NT2/D1 (cell line): ENCODE measurements around the gene PRODH.
"Not testable (repeated sequence)": the region's sequence is repeated elsewhere in the genome, so short reads cannot be mapped to it uniquely, and the experiment has no call there.

Experiments
- DNase-seq: peaks from one replicate; pipeline ENCODE4 v3.0.0-alpha.2; 2011; ENCODE audit warnings: low read depth, low spot score
- H3K27me3 ChIP-seq: 2 replicates; pipeline ENCODE4 v1.6.0; 2011; ENCODE audit warnings: mild to moderate bottlenecking; ENCODE audit not compliant: insufficient read length, insufficient read depth
- H3K36me3 ChIP-seq: 2 replicates; pipeline ENCODE4 v1.6.1; 2011; ENCODE audit warnings: mild to moderate bottlenecking, low read length, mixed read lengths; ENCODE audit not compliant: insufficient read depth, insufficient read length
- H3K4me1 ChIP-seq: 2 replicates; pipeline ENCODE4 v1.5.1; 2011; ENCODE audit not compliant: insufficient read depth, insufficient read length
- H3K4me3 ChIP-seq: 2 replicates; pipeline ENCODE4 v1.5.1; 2011; ENCODE audit warnings: low read depth; ENCODE audit not compliant: insufficient read length
- H3K9ac ChIP-seq: 2 replicates; pipeline ENCODE4 v1.6.0; 2011; ENCODE audit warnings: low read depth; ENCODE audit not compliant: insufficient read length
- H3K9me3 ChIP-seq: 2 replicates; pipeline ENCODE4 v1.5.1; 2011; ENCODE audit warnings: mild to moderate bottlenecking, low read length; ENCODE audit not compliant: insufficient read depth
- SUZ12 ChIP-seq: IDR thresholded peaks from 2 replicates; pipeline ENCODE4 v1.6.1; 2011; ENCODE audit not compliant: insufficient read length, insufficient read depth; ENCODE audit errors: extremely low read depth
- YY1 ChIP-seq: IDR thresholded peaks from 2 replicates; pipeline ENCODE4 v1.6.1; 2011; ENCODE audit not compliant: insufficient read length, insufficient read depth
- ZNF274 ChIP-seq: IDR thresholded peaks from 2 replicates; pipeline ENCODE4 v1.6.1; 2011; ENCODE audit warnings: mild to moderate bottlenecking, low read depth, low read length

Gene PRODH

DNA sequence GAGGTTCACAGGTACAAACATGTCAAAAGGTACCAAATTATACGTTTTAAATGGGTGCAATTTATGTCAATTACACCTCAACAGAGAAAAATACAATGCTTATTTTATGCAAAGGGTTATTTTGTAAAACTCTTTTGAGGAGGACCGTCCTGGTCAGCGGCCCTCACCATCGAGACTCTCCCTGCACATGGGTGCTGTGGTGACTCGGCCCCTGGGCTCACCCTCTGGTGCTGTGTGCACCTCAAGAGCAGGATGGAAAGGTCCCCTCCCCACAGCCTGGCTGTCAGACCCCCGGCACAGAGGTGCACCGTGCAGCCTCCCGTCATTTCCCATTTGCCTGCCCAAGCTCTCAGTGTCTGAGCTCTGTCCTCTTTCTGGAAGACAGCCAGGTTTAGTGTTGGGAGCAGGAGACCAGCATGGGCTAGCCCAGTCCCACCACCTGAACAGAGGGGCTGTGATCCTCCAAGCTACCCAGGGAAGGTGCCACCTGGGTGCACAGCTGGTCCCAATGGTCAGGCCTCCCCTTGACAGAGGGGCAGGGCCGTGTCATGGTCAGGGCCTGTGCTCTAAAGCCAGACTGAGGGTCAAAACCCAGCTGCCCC is 41.8 kb upstream of the PRODH start:
- TF ChIP-seq SUZ12, result no peak
- no peak overlapping the region for H3K4me3 ChIP-seq
- no peak overlapping the region for H3K9ac ChIP-seq
- DNase-seq, result no peak
- H3K9me3 ChIP-seq, result peaks cover 28% of the 10 kb centered on the region; the same call in 1 of the 2 replicates
- no peaks in the 10 kb centered on the region for H3K27me3 ChIP-seq
- H3K36me3 ChIP-seq, result peaks cover 5% of the 10 kb centered on the region
- no peaks in the 10 kb centered on the region for H3K4me1 ChIP-seq

DNA sequence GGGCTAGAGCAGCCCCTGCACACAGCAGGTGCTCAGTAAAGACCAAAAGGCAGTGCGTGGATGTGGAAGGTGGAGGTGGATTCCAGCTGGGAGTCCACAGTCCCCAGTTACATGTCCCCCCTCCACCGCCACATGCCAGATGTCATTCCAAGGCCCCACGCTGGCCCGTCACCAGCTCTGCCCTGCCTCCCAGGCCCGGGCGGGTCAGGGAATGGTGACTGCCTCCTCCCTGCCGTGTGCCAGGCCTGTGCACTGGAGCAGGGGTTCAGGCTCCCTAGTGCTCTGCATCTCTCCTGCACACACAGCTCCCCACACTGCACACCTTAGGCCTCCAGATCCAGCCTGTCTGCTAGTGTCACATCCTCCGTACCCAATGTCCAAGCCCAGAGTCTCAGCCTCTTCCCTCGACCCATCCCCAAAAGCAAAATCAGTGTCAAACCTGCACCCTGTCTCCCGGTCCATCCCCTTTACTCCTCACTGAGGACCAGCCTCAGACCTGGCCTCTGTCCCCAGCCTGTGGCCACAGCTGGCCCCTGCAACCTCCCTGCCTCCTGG is 40.2 kb upstream of the PRODH start:
- Histone ChIP-seq H3K27me3 (no peaks in the 10 kb centered on the region), H3K4me3 (no peak overlapping the region), H3K9me3 (peaks cover 24% of the 10 kb centered on the region; the same call in 1 of the 2 replicates), H3K9ac (no peak overlapping the region), H3K36me3 (peaks cover 5% of the 10 kb centered on the region), H3K4me1 (peaks cover 2% of the 10 kb centered on the region)
- TF ChIP-seq ZNF274 (no peak), YY1 (no peak), SUZ12 (no peak)
- DNase-seq, result no peak

DNA sequence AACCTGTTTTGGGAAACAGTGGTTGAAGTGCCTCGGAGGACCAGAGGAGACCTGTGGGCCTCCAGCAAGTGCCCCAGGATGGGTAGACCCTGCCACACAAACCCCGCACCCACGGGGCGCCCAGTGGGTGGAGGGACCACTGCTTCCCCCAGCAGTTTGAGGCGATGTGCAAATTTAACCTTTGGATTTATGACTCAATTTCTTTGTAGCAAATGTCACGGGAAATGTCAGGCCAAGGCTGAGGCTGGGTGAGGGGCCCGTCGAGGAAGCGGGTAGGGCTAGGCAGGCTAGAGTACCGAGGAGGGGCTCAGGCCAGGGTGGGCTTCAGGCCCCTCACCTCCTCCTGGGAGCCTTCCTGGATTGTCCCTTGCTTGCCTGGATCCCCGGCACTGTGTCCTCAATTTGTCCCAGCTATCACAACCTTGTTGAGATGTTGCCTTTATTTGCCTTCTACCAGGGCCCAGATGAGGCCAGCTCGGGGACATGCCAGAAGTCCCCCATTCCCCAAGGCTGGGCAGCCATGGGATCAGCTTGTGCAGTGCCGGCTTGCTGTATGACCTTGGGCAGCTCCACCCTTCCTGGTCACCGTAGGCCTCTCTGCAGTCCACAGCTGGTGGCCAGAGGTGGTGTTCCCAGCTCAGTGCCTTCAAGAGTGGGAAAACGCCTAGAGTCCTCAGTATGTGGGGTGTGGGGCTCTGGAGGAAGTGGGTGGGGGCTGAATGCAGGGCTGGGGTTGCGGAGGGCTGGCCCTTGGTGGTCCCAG is 39.5 kb upstream of the PRODH start:
- no peaks in the 10 kb centered on the region for H3K27me3 ChIP-seq
- H3K9me3 ChIP-seq, result peaks cover 17% of the 10 kb centered on the region; the same call in 1 of the 2 replicates
- H3K4me1 ChIP-seq, result peaks cover 3% of the 10 kb centered on the region
- H3K36me3 ChIP-seq, result peaks cover 5% of the 10 kb centered on the region
- no peak for TF ChIP-seq ZNF274
- no peak for TF ChIP-seq YY1
- TF ChIP-seq SUZ12, result no peak
- no peak for DNase-seq
- no peak overlapping the region for H3K4me3 ChIP-seq
- H3K9ac ChIP-seq, result no peak overlapping the region

DNA sequence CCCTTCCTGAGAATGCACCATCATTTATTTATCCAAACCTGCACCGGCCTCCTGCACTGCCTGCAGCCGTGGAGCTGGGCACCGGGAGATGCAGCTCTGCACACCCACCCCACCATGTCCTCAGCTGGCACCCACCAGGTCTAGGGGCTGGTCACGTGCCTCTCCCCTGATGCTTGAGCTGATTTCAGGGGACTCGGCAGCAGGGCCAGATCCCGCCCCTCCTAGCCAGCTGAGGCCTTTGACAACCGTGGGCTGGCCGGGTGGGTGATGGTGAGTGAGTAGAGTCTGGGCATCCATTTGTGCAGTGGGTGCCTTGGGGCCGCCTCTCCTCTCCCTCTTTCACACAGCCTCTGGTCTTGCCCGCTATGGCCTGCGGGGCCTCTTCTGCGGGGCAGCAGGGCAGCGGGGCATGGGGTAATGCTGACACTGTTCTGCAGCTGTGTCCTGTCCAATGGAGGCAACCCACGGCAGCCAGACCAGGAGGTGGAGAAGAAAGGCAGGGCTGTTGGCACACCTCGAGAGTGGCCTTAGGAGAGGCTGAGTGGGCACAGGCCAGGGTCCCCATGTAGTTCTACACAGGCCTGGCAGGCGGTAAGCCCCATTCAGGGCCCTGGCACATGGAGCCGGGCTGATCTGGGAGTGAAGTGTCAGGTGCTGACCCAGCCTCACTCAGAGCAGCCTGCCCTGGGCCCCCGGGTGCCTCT is 38.5 kb upstream of the PRODH start:
- peaks cover 9% of the 10 kb centered on the region; the same call in 1 of the 2 replicates for H3K9me3 ChIP-seq
- peaks cover 5% of the 10 kb centered on the region for H3K36me3 ChIP-seq
- no peak overlapping the region for H3K4me3 ChIP-seq
- TF ChIP-seq YY1, result no peak
- TF ChIP-seq SUZ12, result no peak
- no peak for TF ChIP-seq ZNF274
- H3K27me3 ChIP-seq, result no peaks in the 10 kb centered on the region
- no peak for DNase-seq
- peaks cover 5% of the 10 kb centered on the region for H3K4me1 ChIP-seq
- no peak overlapping the region for H3K9ac ChIP-seq

DNA sequence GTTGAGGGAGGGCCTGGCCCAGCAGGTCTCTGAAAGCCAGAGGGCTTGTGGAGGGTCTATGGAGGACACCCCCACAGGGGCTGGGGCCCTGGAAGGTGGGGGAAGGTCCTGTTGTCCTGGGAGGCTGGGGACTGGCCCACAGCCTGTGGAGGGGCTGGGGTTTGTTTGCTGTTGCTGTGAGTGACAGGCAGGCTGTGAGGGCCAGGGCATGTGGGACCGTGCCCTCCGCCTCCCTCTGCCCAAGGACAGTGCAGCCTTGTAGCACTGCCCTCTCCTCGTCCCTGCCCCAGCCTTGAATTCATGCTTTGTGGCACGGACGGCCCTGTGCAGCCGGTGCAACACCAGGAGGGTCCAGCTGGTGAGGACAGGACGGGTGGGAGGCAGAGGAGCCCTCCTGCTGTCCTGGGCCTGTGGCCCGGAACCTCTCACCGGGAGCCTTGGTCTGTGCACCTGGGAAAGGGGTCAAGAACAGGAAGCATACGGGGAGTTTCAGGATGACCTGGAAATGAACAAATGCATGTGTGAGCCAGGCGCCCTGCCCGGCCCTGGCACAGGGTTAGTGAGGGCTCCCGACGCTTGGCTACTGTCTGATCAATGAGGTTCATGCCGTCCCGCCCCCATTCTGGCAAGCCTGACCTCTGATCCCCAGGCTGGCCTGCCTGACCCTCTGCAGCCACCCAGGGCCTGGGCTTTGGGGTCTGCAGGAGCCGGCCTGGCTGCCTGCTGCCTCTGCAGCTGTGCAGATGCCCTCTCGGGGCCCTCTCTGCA is 37.4 kb upstream of the PRODH start:
- Histone ChIP-seq H3K4me3 (no peak overlapping the region), H3K4me1 (peaks cover 9% of the 10 kb centered on the region)
- no peak for TF ChIP-seq YY1
- TF ChIP-seq ZNF274, result no peak
- TF ChIP-seq SUZ12, result no peak

DNA sequence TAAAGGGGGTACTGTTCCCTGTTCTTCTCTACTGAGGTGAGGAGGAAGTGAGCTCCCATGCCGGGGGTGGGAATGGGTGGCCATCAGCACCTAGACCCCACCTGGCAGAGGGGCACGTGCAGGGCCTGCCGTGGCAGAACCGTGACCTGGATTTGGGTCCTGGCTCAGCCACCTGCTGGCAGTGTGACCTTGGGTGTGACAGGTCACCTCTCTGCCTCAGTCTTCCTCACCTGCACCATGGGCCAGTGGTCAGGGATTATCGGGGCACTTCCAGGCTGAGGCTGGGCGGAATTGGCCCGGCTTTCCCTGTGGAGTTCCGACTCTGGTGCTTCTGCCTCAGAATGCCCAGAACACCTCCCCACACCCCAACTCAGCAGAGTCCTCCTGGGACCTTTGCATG is 36.5 kb upstream of the PRODH start:
- H3K9me3 ChIP-seq, H3K4me1 ChIP-seq, DNase-seq, H3K9ac ChIP-seq, H3K4me3 ChIP-seq, H3K27me3 ChIP-seq, H3K36me3 ChIP-seq: not testable (repeated sequence)

More for the DNA sequence above, 37.4 kb upstream of the PRODH start:
- H3K27me3 ChIP-seq, result no peaks in the 10 kb centered on the region
- DNase-seq, result no peak
- no peaks in the 10 kb centered on the region for H3K9me3 ChIP-seq
- H3K36me3 ChIP-seq, result peaks cover under 1% of the 10 kb centered on the region
- no peak overlapping the region for H3K9ac ChIP-seq

DNA sequence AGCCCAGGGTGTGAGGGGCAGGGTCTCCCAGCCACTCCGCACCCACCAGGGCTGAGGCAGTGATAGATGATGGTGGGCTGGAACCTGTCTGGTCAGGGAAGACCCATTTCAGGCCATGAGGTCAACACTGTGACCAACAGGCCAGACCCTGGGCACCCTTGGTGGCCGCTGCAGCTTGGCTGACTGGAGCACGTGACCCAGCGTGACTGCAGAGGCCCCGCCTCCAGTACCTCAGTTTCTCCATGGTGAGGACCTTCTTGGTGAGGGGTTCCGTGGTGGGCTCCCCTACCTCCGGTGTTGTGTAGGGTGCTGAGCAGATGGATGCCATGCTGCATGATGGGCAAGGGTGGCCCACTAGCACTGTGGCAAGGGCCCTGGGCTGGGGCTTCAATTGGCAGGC is 35.9 kb upstream of the PRODH start:
- H3K27me3 ChIP-seq, DNase-seq, H3K4me3 ChIP-seq, H3K36me3 ChIP-seq, H3K9ac ChIP-seq, H3K9me3 ChIP-seq, H3K4me1 ChIP-seq: not testable (repeated sequence)
